GM12875 (cell line): ENCODE results near the gene SURF4.

ENCODE experiments used
- H3K4me3 ChIP-seq: one replicate; pipeline ENCODE4 v1.5.1; 2011; ENCODE audit warnings: low read depth, low read length, control low read depth
- CTCF ChIP-seq: IDR thresholded peaks from 2 replicates; pipeline ENCODE4 v1.5.1; 2011; ENCODE audit warnings: low read depth, mild to moderate bottlenecking, control low read depth, inconsistent platforms, low read length, moderate library complexity, borderline replicate concordance; ENCODE audit not compliant: insufficient read depth

SURF4 gene

GRCh38 chr9:133375724-133376654, at the start of gene SURF4, which contains the start of gene STKLD1:
Gene SURF4, minus strand, starts transcription at chr9:133376060. Its CDS starts 91 bp downstream, at chr9:133375969.
Gene STKLD1, plus strand, starts transcription at chr9:133376366. Its CDS starts 108 bp downstream, at chr9:133376474.
- peak within 1 kb of the TSS; percentile 74 for H3K4me3 ChIP-seq
- TF ChIP-seq CTCF, result no peak

- no peak overlapping the region for H3K4me3 ChIP-seq
- TF ChIP-seq CTCF, result no peak
Measured at GRCh38 chr9:133425049-133425632, 49.3 kb upstream of the SURF4 start.

- no peak for TF ChIP-seq CTCF
- no peak overlapping the region for H3K4me3 ChIP-seq
Measured at GRCh38 chr9:133424187-133424586, 48.3 kb upstream of the SURF4 start.

GRCh38 chr9:133423216-133423615, 47.4 kb upstream of the SURF4 start:
- TF ChIP-seq CTCF, result no peak
- H3K4me3 ChIP-seq, result no peak overlapping the region

GRCh38 chr9:133421615-133422542, 46.0 kb upstream of the SURF4 start, which contains the start of gene ADAMTS13:
Gene ADAMTS13, plus strand, starts transcription at chr9:133422367. Its CDS starts 77 bp downstream, at chr9:133422444.
- peak; percentile 46; the same call in 1 of the 2 replicates for TF ChIP-seq CTCF
- no peak within 1 kb of the TSS for H3K4me3 ChIP-seq

- no peak for TF ChIP-seq CTCF
Measured at GRCh38 chr9:133420392-133420827, 44.5 kb upstream of the SURF4 start.

More at GRCh38 chr9:133420392-133420827, 44.5 kb upstream of the SURF4 start:
- no peak overlapping the region for H3K4me3 ChIP-seq
